Ecto neural progenitor cell (in vitro differentiated cells): Measurements from ENCODE around the gene TUBB2A.
"Not testable (repeated sequence)": the region's sequence is repeated elsewhere in the genome, so short reads cannot be mapped to it uniquely, and the experiment has no call there.

Source experiments
- DNase-seq: peaks from one replicate; pipeline ENCODE4 v3.0.0-alpha.2; 2018; ENCODE audit warnings: low spot score

The TUBB2A gene

DNA sequence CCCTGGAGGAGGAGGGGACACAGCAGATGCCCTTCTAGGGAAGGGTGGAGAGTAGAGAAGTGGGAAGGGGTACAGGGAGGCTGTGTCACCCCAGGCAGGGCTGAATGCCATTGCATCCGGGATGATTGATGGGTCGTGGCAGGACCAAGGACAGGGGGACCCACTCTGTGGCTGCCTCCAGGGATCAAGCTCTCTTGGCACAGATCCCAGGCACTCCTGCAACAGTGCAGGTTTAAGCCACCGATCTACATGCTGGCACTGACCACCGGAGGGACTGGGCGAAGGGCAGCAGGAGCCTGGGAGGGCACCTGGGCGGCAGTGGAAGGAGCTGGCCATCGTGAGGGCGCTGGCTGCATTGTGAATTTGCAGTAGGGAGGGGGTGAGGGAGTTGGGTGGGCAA, 22.6 kb upstream of the TUBB2A start:
- DNase-seq: not testable (repeated sequence)

DNA sequence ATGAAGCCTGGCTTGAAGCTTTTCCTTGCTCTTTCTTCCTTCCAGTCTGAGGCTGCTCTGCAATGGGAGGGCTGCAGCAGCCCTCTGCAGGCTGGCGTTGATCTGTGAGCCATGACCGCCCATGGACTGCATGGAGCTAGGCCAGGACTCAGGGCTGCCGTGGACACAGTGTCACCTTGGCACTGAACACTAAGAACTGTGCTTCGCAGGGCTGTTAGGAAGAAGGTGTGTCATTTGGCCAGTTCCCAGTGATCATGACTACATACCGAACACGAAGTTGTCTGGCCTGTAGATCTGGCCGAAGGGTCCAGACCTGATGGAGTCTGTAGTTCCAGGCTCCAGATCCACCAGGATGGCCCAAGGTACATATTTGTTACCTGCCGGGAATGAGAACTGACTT, 21.3 kb upstream of the TUBB2A start:
- not testable (repeated sequence) for DNase-seq

DNA sequence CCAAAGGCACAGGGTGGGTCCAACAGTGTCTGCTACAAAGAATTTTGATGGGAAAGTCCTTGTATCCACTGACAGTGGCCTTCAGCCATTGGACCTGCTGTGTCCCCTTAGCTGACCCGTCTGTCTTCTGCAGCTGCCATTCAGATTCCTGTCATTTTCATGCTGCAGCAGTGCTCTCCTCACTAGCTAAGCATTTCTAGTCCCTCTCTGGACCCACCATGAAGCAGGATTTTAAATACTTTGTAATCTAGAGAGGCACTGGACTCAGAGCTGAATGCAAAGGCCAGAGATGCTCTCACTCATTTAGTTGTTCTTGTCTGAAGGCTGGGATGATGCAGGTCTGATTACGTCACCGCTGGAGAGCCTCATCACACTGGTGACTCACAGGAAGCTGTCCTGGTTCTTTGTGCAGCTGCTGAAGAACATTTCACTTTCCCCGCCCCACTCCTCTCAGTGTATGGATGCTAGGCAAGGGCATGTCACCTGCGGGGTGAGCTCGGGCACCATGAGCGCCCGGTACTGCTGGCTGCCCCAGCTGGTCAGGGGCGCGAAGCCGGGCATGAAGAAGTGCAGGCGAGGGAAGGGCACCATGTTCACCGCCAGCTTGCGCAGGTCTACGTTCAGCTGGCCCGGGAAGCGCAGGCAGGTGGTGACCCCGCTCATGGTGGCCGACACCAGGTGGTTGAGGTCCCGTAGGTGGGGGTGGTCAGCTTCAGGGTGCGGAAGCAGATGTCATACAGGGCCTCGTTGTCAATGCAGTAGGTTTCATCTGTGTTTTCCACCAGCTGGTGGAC, 19.4 kb upstream of the TUBB2A start:
- no peak for DNase-seq

DNA sequence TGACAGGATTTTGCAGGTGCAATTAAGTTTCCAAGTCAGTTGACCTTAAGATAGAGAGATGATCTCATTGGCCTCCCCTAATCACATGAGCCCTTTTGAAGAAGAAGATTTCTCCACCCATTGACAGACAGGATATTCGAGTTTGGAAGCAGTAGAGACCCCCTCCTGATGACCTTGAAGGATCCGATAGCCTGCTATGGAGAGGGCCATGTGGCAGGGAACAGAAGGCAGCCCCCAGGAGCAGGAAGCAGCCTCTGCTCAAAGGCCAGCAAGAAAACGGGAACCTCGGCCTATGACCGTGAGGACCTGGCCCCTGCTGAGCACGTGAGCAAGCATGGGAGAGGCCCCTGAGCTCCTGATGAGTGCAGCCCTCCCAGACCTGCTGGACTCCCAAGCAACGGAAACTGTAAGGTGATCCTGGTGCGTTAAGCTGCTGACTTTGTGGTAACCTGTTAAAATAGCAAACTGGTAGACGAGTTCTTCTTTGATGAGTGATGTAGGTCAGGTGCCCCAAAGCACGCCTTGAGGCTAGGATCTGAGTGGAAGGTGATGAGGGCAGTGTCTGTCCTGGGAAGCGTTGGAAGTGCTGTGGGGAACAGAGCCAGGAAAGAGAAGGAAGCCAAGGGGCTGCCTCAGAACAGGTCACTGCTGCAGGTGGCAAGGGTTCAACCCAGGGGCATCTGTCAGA, 18.5 kb upstream of the TUBB2A start:
- DNase-seq: no peak

DNA sequence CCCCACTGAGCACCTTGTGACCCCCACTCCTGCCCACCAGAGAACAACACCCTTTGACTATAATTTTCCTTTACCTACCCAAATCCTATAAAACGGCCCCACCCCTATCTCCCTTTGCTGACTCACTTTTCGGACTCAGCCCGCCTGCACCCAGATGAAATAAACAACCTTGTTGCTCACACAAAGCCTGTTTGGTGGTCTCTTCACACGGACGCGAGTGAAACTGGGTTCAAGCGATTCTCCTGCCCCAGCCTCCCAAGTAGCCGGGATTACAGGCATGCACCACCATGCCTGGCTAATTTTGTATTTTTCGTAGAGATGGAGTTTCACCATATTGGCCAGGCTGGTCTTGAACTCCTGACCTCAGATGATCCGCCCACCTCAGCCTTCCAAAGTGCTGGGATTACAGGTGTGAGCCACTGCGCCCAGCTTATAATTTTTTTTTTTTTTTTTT, 16.3 kb upstream of the TUBB2A start:
- not testable (repeated sequence) for DNase-seq

DNA sequence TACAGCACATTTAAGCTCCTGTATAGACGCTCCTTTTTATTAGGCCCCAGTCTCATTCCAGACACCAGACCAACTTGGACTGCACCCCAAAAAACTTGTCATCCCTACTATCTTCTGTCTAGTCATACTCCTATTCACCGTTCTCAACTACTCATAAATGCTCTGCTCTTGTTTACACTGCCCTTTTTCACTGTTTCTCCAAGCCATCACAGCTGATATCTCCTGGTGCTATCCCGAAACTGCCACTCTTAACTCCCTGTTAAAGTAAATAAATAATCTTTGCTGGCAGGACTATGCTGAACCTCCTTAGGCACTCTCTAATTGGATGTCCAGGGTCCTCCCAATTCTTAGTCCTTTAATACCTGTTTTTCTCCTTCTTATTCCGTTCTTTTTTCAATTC, 15.4 kb upstream of the TUBB2A start:
- not testable (repeated sequence) for DNase-seq

DNA sequence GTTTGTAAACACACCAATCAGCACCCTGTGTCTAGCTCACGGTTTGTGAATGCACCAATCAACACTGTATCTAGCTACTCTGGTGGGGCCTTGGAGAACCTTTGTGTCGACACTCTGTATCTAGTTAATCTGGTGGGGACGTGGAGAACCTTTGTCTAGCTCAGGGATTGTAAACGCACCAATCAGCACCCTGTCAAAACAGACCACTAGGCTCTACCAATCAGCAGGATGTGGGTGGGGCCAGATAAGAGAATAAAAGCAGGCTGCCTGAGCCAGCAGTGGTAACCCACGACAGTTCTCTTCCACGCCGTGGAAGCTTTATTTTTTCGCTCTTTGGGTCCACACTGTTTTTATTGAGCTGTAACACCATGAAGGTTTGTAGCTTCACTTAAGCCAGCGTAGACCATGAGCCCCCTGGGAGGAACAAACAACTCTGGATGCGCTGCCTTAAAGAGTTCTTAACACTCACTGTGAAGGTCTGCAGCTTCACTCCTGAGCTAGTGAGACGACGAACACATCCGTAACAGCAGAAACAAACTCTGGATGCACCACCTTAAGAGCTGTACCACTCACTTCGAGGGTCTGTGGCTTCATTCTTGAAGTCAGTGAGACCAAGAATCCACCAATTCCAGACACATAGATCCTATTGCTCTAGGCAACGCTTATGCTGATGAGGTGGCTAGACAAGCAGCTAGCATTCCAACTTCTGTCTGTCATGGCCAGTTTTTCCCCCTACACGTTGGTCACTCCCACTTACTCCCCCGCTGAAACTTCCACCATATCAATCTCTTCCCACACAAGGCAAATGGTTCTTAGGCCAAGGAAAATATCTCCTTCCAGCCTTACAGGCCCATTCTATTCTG, 14.2 kb upstream of the TUBB2A start:
- DNase-seq: not testable (repeated sequence)

DNA sequence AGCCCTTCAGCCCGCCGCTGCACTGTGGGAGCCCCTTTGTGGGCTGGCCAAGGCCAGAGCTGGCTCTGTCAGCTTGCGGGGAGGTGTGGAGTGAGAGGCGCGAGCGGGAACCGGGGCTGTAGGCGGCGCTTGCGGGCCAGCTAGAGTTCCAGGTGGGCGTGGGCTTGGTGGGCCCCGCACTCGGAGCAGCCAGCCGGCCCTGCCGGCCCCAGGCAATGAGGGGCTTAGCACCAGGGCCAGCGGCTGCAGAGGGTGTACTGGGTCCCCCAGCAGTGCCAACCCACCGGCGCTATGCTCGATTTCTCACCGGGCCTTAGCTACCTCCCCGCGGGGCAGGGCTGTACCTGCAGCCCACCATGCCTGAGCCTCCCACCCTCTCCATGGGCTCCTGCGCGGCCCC, 13.3 kb upstream of the TUBB2A start:
- not testable (repeated sequence) for DNase-seq

DNA sequence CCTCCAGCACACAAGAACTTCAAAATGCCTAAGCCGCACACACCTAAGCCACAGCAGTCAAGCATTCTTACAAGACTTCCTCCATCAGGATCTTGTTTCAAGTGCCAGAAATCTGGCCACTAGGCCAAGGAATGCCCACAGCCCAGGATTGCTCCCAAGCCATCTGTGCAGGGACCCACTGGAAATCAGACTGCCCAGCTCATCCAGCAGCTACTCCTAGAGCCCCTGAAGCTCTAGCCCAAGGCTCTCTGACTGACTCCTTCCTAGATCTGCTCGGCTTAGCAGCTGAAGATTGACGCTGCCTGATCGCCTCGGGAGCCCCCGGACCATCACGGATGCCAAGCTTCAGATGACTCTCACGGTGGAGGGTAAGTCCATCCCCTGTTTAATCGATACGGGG, 10.7 kb upstream of the TUBB2A start:
- not testable (repeated sequence) for DNase-seq

DNA sequence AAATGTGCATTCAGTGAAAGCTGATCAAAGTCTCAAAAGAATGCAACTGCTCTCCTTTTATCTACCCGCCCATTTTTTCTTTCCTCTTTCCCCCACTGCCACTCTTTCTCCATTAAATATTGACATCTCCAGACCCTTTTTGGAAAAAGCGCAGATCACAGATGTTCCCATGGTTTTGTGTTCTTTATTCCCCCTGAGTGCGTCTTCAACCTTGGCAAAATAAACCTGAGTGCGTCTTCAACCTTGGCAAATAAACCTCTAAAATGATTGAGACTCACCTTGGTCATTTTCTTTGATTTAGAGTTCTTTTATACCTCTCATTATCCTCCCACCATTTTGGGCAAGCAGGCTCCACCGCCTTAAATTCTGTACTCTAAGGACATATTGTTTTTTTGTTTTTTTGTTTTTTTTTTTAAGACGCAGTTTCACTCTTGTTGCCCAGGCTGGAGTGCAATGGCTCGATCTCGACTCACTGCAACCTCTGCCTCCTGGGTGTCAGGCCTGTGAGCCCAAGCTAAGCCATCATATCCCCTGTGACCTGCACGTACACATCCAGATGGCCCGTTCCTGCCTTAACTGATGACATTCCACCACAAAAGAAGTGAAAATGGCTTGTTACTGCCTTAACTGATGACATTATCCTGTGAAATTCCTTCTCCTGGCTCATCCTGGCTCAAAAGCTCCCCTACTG, 9.3 kb upstream of the TUBB2A start:
- not testable (repeated sequence) for DNase-seq

DNA sequence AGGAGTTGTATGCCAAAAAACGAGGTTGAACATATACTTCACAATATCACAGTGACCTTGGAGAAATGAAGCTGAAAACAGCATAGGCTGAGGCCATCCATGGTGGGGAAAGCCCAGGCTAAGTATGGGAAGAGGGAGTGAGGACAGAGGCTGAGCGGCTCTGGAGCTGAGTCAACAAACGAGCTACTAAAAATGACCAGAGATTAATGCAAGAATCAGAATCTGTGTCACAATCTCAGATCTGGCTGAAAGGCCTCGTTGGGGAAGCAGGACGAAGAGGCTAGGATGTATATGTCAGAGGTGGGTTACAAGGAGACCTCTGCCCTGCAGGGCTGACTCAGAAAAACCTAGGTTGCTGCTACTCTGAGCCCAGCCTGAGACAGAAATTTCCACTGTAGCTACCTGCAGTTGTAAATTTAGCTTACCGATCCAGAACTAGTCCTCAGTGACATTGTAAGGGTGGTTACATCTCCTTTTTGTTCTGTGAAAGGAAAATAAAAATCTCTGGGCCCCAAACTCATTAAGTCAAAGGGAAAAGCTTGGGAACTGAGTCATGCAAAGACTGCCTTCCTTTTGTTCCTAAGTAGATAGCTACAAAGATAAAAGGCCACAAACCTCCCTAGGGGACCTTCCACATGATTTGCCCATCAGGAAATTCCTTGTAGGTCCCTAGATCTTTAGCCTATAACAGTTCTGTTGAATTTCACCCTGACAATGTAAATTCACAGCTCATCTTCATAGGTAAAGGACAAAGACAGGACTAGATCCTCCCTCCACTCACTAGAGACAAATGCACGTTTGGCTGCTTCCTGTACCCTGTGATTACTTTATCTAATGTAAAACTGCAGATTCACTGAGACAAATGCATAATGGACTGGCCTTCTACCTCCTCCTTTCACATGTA, 8.5 kb upstream of the TUBB2A start:
- DNase-seq: no peak

DNA sequence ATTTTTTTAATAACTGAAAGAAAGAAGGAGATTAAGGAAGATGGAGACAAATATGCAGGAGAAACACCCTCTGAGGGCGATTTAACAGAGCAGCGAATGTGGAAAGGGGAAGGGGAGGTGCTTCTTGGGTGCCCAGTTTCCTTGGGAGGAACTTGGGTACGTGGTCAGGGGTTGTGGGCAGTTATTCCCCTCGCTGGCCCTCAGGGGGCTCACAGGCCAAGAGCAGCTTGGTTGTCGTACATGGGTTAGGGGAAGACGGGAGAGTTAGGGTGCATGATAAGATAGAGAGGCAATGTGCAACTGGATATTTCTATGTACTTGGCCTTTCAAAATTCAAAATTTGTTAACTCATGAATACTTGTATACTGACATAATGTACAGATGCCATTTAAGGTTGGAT, 7.0 kb upstream of the TUBB2A start:
- DNase-seq: no peak

DNA sequence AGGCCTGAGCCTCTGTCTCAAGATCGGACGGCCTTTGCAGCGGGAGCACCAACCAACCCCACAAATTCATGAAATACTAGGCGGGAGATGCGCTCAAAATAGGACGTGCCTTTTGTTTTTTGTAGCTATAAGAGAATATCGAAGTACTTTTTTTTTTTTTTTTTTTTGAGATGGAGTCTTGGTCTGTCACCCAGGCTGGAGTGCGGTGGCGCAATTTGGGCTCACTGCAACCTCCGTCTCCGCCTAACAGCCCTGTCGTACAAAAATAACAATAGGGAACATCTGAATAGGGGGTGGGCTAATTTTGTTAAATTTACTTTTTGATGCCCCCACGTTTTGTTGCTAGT, 5.9 kb upstream of the TUBB2A start:
- no peak for DNase-seq

DNA sequence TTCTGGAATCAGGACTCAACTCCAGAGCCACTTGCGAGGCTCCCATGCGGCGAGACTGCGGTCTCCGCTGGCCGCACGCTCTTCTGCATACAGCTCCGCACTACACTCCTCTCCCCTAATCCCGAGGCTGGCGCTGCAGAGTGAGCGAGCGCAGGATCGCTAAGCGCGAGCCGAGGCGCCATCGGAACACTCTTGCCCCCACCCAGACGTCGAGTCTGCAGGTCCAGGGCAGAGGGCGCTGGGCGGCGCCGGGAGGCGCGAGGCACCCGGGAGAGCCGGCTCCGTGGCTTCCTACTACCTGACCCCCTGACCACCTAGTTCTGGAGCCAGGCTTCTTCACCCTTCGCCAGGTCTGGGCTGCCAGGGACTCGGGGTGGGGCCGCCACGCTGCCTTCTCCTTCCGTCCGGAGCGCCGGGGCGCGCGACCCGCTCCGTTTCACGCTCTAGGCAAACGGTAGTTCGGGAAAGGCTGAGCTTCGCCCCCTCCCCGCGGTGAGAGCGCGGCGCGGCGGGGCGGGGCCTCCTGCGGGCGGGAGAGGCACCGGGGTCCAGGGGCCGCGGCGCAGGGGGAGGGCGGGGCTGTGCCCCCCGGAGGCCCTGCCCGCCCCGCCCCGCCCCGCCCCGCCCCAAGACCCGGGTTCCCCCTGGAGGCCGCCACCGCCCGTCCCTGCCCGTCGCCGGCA, 5.4 kb upstream of the TUBB2A start:
- peak; percentile 86 for DNase-seq

DNA sequence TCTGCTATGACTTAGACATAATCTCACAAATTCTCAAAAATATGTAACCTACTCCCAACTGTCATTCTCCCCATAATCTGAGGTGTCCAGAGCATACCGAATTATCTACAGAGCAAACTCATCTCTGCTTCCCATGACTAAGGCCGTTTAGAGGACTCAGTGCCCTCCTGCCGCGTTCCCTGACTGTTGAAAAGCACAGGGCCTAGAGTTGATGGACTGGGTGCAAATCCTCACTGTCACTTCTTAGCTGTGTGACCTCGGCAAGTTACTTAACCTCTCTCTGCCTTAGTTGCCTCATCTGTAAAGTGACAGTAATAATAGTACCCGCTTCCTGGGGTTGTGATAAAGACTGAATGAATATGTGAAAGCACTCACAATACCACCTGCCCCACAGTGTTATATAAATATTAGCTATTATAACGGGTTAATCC, 4.7 kb upstream of the TUBB2A start:
- DNase-seq: no peak

DNA sequence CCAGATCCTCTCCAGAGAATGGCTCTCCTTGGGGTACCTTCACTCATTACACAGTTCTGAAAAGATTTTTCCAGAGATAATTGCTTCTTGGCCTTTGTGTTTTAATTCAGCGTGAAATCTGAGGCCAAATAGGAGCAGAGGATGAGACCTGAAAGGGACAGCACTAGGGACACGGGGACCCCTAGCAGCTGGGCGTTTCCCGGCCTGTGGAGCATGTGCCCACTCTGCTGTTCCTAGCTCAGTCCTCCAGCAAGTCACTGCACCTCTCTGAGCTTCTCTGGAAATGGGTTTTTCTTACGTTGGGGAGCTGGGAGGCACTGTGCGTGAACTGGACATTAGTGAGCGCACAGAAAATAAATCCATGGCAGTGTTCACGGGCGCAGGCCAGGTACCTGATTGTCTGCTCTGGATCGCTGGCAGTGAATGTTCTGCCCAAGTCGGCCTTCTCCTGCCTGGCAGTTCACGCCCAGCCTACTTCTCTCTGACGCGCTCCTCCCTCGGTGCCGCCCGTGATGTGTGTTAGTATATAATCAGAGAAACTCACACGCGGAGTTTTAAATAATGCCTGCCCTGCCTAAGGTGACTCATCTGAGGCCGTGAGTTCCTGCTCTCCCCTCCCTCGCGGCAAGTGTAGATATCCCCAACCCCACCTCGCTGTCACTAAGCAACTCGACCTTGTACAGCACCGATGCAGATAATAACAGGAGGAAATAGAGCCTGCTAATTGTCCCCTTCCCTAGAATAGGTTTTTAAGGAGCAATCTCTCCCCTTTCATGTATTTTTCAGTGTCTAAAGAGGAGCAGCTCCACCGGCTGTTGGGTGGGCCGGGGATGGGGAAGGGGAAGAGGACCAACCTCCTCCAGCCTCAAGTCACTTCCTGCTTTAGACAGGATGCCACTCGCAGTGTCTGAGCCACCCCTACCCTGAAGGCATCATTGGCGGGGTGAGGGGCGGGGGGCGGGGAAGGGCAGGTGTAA, 2.7 kb upstream of the TUBB2A start:
- no peak for DNase-seq

DNA sequence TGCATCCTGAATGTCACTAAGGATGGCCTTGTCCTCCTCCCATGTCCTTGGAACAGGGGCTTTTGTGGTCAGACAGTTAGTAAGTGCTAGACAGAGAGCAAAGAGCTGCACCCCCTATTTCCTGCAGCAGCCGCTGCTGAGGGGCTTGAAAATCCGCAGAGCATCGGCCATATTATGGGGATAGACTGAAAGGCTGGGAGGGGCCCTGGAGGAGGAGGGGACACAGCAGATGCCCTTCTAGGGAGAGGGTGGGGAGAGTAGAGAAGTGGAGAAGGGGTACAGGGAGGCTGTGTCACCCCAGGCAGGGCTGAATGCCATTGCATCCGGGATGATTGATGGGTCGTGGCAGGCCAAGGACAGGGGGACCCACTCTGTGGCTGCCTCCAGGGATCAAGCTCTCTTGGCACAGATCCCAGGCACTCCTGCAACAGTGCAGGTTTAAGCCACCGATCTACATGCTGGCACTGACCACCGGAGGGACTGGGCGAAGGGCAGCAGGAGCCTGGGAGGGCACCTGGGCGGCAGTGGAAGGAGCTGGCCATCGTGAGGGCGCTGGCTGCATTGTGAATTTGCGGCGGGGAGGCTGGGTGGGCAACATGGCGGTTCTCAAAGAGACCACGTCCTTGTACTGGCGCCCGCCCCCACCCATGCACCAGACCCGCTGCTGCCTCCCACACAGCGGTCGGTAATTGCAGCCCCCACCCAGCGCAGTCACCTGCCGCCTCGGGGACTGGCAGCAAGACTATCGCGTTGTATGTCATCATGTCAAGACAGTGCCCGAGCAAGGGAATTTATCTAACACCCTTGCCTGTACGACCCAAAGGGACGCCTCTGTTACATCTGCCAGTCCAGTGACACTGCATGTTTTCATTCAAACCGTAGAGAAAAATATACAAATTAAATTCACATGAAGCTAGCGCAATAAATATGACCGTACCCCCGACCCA, 887 bp downstream of the TUBB2A start:
- peak; percentile 66 for DNase-seq

DNA sequence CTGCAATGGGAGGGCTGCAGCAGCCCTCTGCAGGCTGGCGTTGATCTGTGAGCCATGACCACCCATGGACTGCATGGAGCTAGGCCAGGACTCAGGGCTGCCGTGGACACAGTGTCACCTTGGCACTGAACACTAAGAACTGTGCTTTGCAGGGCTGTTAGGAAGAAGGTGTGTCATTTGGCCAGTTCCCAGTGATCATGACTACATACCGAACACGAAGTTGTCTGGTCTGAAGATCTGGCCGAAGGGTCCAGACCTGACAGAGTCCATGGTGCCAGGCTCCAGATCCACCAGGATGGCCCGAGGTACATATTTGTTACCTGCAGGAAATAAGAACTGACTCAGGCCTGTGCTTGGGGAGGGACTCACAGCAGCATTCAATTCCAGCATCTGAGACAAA, 1.9 kb downstream of the TUBB2A start:
- DNase-seq: not testable (repeated sequence)
